Activated naive CD4-positive, alpha-beta T cell treated with anti-CD3 and anti-CD28 coated beads, Interleukin-2, amount 50 U/mL, for 72 hours (primary cell): ENCODE measurements around the gene SCPEP1. TPM values are rescaled to one million over a fixed set of nuclear protein-coding genes. Genes with fewer than 3 reads are reported as not detected.
A peak's percentile ranks its signal among the peaks of the same experiment; 100 is the strongest.
"Not testable (repeated sequence)": the region's sequence is repeated elsewhere in the genome, so short reads cannot be mapped to it uniquely, and the experiment has no call there.

Source experiments
- ATAC-seq, 2 donors: fragments of 150-1000 bp; cut with Tn5 transposase; 2 replicates each; pipeline ENCODE4 v1.10.0; 2021; ENCODE audit warnings: mild to moderate bottlenecking in 2 of 2, moderate library complexity in 2 of 2
- DNase-seq, 2 donors: peaks; one replicate each; pipeline ENCODE4 v3.0.0; 2021 to 2022; ENCODE audit warnings: low spot score in 2 of 2
- H3K27ac Mint-ChIP-seq, 2 donors: one replicate each; pipeline ENCODE4 v1.8.0; 2022; ENCODE audit warnings: mild to moderate bottlenecking in 2 of 2, mixed read lengths in 2 of 2
- H3K36me3 Mint-ChIP-seq, 2 donors: one replicate each; pipeline ENCODE4 v1.8.0; 2022; ENCODE audit warnings: mixed read lengths in 2 of 2
- H3K9me3 Mint-ChIP-seq, 2 donors: one replicate each; pipeline ENCODE4 v1.8.0; 2022; ENCODE audit warnings: mixed read lengths in 2 of 2
- total RNA-seq, 2 donors: library from RNA; stranded (reverse); gene quantifications; one replicate each; pipeline ENCODE4 v1.2.3, GENCODE V29; 2022

SCPEP1 gene
- total RNA-seq, 2 donors from 2014 or later = 17.6 to 33.2 TPM

GRCh38 chr17:56948491-56948890, 29.4 kb upstream of the SCPEP1 start:
- ATAC-seq = no peak
- DNase-seq = no peak
- Mint-ChIP-seq H3K36me3 (peaks cover 2 to 6% of the 10 kb centered on the region in 2 donors), H3K27ac (no peak overlapping the region), H3K9me3 (no peaks in the 10 kb centered on the region)

GRCh38 chr17:56949595-56949994, 28.3 kb upstream of the SCPEP1 start:
- Mint-ChIP-seq H3K36me3 (peaks cover 5 to 6% of the 10 kb centered on the region in 2 donors), H3K9me3 (no peaks in the 10 kb centered on the region), H3K27ac (no peak overlapping the region)
- DNase-seq (no peak), ATAC-seq (no peak)

GRCh38 chr17:56956992-56957391, 20.9 kb upstream of the SCPEP1 start:
- H3K36me3 Mint-ChIP-seq = peaks cover 0 to 5% of the 10 kb centered on the region in 2 donors
- no peak overlapping the region for H3K27ac Mint-ChIP-seq
- no peak for ATAC-seq

GRCh38 chr17:56960596-56961538, 17.1 kb upstream of the SCPEP1 start, which contains the start of gene COIL:
Gene COIL, minus strand, starts transcription at chr17:56961050. Its CDS starts 31 bp downstream, at chr17:56961019.
- Mint-ChIP-seq H3K27ac (peak within 1 kb of the TSS; percentile 83 to 87), H3K9me3 (no peaks in the 10 kb centered on the region), H3K36me3 (no peaks in the 10 kb centered on the region)
- ATAC-seq = peak; percentile 99
- peak; percentile 91 to 98 for DNase-seq

More at GRCh38 chr17:56956992-56957391, 20.9 kb upstream of the SCPEP1 start:
- DNase-seq = no peak
- H3K9me3 Mint-ChIP-seq = no peaks in the 10 kb centered on the region

DNA sequence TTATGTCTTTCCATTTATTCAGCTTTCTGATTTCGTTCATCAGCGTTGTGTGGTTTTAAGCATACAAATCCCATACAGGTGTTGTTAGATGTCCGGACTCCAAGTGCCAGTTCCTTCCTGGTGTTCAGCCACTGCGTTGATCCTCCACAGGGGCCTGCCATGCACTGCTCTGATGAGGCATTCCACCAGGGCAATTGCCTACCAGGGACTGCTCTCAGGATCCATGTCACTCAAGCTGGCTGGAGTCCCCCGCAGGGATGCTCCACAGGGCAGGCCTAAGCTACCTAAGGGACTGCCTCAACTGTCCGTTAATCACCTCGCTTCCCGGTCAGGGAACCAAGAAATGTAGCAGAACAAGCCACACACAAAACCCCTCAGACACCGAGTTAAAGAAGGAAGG, 12.7 kb upstream of the SCPEP1 start:
- H3K9me3 Mint-ChIP-seq, H3K27ac Mint-ChIP-seq, ATAC-seq, DNase-seq, H3K36me3 Mint-ChIP-seq: not testable (repeated sequence)

DNA sequence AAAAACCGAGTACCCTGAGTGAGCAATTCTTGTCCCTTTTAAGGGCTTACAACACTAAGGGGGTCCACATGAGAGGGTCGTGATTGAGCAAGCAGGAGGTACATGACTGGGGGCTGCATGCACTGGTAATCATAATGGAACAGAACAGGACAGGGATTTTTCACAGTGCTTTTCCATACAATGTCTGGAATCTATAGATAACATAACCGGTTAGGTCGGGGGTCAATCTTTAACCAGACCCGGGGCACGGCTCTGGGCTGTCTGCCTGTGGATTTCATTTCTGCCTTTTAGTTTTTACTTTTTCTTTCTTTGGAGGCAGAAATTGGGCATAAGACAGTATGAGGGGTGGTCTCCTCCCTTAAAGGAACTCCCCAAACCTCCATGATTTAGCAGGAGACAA, 12.2 kb upstream of the SCPEP1 start:
- DNase-seq, H3K27ac Mint-ChIP-seq, H3K36me3 Mint-ChIP-seq, H3K9me3 Mint-ChIP-seq, ATAC-seq: not testable (repeated sequence)

GRCh38 chr17:56966338-56966737, 11.6 kb upstream of the SCPEP1 start:
- ATAC-seq (no peak), DNase-seq (no peak)
- Mint-ChIP-seq H3K9me3 (no peaks in the 10 kb centered on the region), H3K36me3 (no peaks in the 10 kb centered on the region), H3K27ac (no peak overlapping the region)

GRCh38 chr17:56970974-56971373, 7.0 kb upstream of the SCPEP1 start:
- no peak for DNase-seq
- Mint-ChIP-seq H3K9me3 (no peaks in the 10 kb centered on the region), H3K27ac (no peak overlapping the region), H3K36me3 (no peaks in the 10 kb centered on the region)
- ATAC-seq = no peak

GRCh38 chr17:56972111-56972730, 5.7 kb upstream of the SCPEP1 start:
- no peak overlapping the region for H3K27ac Mint-ChIP-seq
- no peaks in the 10 kb centered on the region for H3K9me3 Mint-ChIP-seq
- ATAC-seq = no peak
- DNase-seq = no peak
- H3K36me3 Mint-ChIP-seq = no peaks in the 10 kb centered on the region

DNA sequence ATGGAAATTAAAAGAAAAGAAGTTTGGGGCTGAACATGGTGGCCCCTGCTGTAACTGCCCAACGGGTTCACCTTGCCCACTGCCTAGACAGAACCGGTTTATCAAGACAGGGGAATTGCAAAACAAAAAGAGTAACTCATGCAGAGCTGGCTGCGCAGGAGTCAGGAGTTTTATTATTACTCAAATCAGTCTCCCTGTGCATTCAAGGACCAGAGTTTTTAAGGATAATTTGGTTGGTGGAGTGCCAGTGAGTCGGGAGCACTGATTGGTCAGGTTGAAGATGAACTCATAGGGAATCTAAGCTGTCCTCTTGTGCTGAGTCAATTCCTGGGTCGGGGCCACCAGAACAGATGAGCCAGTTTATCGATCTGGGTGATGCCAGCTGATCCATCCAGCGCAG, 4.4 kb upstream of the SCPEP1 start:
- H3K36me3 Mint-ChIP-seq = no peaks in the 10 kb centered on the region
- no peak overlapping the region for H3K27ac Mint-ChIP-seq
- H3K9me3 Mint-ChIP-seq = no peaks in the 10 kb centered on the region
- no peak for DNase-seq
- ATAC-seq = no peak

GRCh38 chr17:56974055-56974454, 3.9 kb upstream of the SCPEP1 start:
- H3K36me3 Mint-ChIP-seq = no peaks in the 10 kb centered on the region
- H3K9me3 Mint-ChIP-seq = no peaks in the 10 kb centered on the region
- no peak overlapping the region for H3K27ac Mint-ChIP-seq
- DNase-seq (no peak), ATAC-seq (no peak)

DNA sequence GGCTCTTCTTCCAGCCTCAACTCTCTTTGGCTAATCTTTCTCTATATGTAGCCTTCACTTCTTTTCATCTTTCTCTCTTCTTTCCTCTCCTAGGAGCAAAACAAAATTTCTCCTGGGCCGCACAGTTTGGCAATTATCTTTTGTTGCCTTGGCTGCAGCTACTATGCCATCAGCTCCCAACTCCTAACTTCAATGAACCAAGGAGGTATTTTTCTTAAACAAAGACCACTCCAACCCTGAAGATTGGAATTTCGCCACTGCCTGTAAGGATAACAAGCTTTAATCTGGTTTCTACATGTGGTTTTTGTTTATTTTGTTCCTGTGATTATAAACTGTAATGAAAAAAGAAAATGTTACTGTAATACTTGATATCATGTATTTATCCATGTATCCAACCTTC, 2.3 kb upstream of the SCPEP1 start:
- ATAC-seq (no peak), DNase-seq (no peak)
- no peaks in the 10 kb centered on the region for H3K9me3 Mint-ChIP-seq
- H3K36me3 Mint-ChIP-seq = no peaks in the 10 kb centered on the region
- H3K27ac Mint-ChIP-seq = no peak overlapping the region

- Mint-ChIP-seq H3K9me3 (no peaks in the 10 kb centered on the region), H3K36me3 (no peaks in the 10 kb centered on the region), H3K27ac (peak overlapping the region in 1 of 2 donors; percentile 93)
- DNase-seq (no peak), ATAC-seq (no peak)
These were observed 856 bp upstream of the SCPEP1 start for GRCh38 chr17:56976941-56977608.

- peak overlapping the region; percentile 76 to 93 for H3K27ac Mint-ChIP-seq
- DNase-seq = no peak
- ATAC-seq = peak in 1 of 2 donors; percentile 46
These were observed 635 bp downstream of the SCPEP1 start for GRCh38 chr17:56978441-56979090.

DNA sequence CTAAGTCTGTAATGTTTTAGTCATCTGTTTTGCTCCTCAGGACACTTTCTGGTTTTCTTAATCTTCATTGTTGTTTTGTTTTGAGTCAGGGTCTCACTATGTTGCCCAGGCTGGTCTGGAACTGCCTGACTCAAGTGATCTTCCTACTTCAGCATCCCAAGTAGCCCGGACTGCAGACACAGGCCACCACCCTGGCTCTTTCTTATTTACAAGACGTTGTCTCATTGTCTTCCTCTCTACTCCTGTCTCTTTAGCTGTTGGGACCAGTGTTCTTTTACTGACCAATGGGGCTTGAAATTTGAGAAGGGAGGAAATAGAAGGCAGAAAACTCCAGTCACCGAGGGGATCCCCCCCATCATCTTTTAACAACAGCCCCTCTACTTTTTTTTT, 1.2 kb downstream of the SCPEP1 start:
- DNase-seq (no peak), ATAC-seq (peak; percentile 17 to 32)
- Mint-ChIP-seq H3K9me3 (no peaks in the 10 kb centered on the region), H3K36me3 (no peaks in the 10 kb centered on the region), H3K27ac (peak overlapping the region in 1 of 2 donors; percentile 93)

More at GRCh38 chr17:56978441-56979090, 635 bp downstream of the SCPEP1 start:
- no peaks in the 10 kb centered on the region for H3K36me3 Mint-ChIP-seq
- H3K9me3 Mint-ChIP-seq = no peaks in the 10 kb centered on the region

GRCh38 chr17:56980526-56980925, 2.6 kb downstream of the SCPEP1 start:
- H3K36me3 Mint-ChIP-seq, H3K27ac Mint-ChIP-seq, ATAC-seq, H3K9me3 Mint-ChIP-seq, DNase-seq: not testable (repeated sequence)
